SK-N-SH treated with all-trans-retinoic acid at 6 μM for 48 hours (cell line): Measurements from ENCODE around the gene CNTLN.
"Not testable (repeated sequence)": the region's sequence is repeated elsewhere in the genome, so short reads cannot be mapped to it uniquely, and the experiment has no call there.

ENCODE experiments used
- ATAC-seq: fragments of 200-7000 bp; cut with Tn5 transposase; 3 replicates; pipeline ENCODE4 v1.9.1; 2020; ENCODE audit warnings: mild to moderate bottlenecking, moderate library complexity
- ARNTL ChIP-seq: fragments of 450-650 bp; formaldehyde crosslinking; IDR thresholded peaks from 2 replicates; pipeline ENCODE4 v1.5.0; 2020; ENCODE audit warnings: low read depth, mild to moderate bottlenecking, moderate library complexity, borderline replicate concordance
- CREB5 ChIP-seq: fragments of 250-450 bp; sonication (Bioruptor Pico); IDR thresholded peaks from 2 replicates; pipeline ENCODE4 v1.5.1; 2020; ENCODE audit warnings: low read depth, mild to moderate bottlenecking, moderate library complexity
- CSDC2 ChIP-seq: fragments of 250-450 bp; sonication (Bioruptor Pico); IDR thresholded peaks from 2 replicates; pipeline ENCODE4 v1.5.0; 2020; ENCODE audit warnings: mild to moderate bottlenecking, moderate library complexity
- ESRRG ChIP-seq: fragments of 250-450 bp; sonication (Bioruptor Pico); IDR thresholded peaks from 2 replicates; pipeline ENCODE4 v1.6.1; 2021; ENCODE audit warnings: mild to moderate bottlenecking
- GLIS3 ChIP-seq: fragments of 250-450 bp; sonication (Bioruptor Pico); IDR thresholded peaks from 2 replicates; pipeline ENCODE4 v1.5.0; 2020; ENCODE audit warnings: mild to moderate bottlenecking, moderate library complexity
- ISL1 ChIP-seq: fragments of 250-450 bp; sonication (Bioruptor Pico); IDR thresholded peaks from 2 replicates; pipeline ENCODE4 v2.1.2; 2022; ENCODE audit warnings: mild to moderate bottlenecking, moderate library complexity
- OSR1 ChIP-seq: fragments of 250-450 bp; sonication (Bioruptor Pico); IDR thresholded peaks from 2 replicates; pipeline ENCODE4 v1.8.0; 2022; ENCODE audit warnings: moderate library complexity, mild to moderate bottlenecking, inconsistent platforms
- PPARA ChIP-seq: fragments of 250-450 bp; sonication (Bioruptor Pico); IDR thresholded peaks from 2 replicates; pipeline ENCODE4 v1.5.0; 2020; ENCODE audit warnings: mild to moderate bottlenecking, borderline replicate concordance
- RARB ChIP-seq: fragments of 250-450 bp; sonication (Bioruptor Pico); IDR thresholded peaks from 2 replicates; pipeline ENCODE4 v1.8.0; 2021; ENCODE audit warnings: mild to moderate bottlenecking, moderate library complexity
- SNAI2 ChIP-seq: fragments of 250-450 bp; sonication (Bioruptor Pico); IDR thresholded peaks from 2 replicates; pipeline ENCODE4 v1.5.0; 2020; ENCODE audit warnings: mild to moderate bottlenecking, moderate library complexity
- TCF4 ChIP-seq: fragments of 250-450 bp; sonication (Bioruptor Pico); IDR thresholded peaks from 2 replicates; pipeline ENCODE4 v1.8.0; 2021; ENCODE audit warnings: mild to moderate bottlenecking, moderate library complexity, borderline replicate concordance
- TOX ChIP-seq: fragments of 250-450 bp; sonication (Bioruptor Pico); IDR thresholded peaks from 2 replicates; pipeline ENCODE4 v1.8.0; 2021; ENCODE audit warnings: mild to moderate bottlenecking, moderate library complexity, borderline replicate concordance
- TSHZ2 ChIP-seq: fragments of 250-450 bp; sonication (Bioruptor Pico); IDR thresholded peaks from 2 replicates; pipeline ENCODE4 v1.5.0; 2020; ENCODE audit warnings: mild to moderate bottlenecking, moderate library complexity
- ZC3H10 ChIP-seq: fragments of 250-450 bp; sonication (Bioruptor Pico); IDR thresholded peaks from 2 replicates; pipeline ENCODE4 v1.5.1; 2021; ENCODE audit warnings: mild to moderate bottlenecking, moderate library complexity
- ZFP3 ChIP-seq: fragments of 250-450 bp; sonication (Bioruptor Pico); IDR thresholded peaks from 2 replicates; pipeline ENCODE4 v1.5.0; 2020; ENCODE audit warnings: mild to moderate bottlenecking, moderate library complexity
- ZFP30 ChIP-seq: fragments of 450-650 bp; formaldehyde crosslinking; IDR thresholded peaks from 2 replicates; pipeline ENCODE4 v1.5.0; 2022; ENCODE audit warnings: mild to moderate bottlenecking, moderate library complexity
- ZNF565 ChIP-seq: fragments of 450-650 bp; formaldehyde crosslinking; conservative IDR thresholded peaks from 2 replicates; pipeline ENCODE4 v1.5.0; 2020; ENCODE audit warnings: low read depth, mild to moderate bottlenecking, moderate library complexity
- ZNF70 ChIP-seq: fragments of 450-650 bp; formaldehyde crosslinking; IDR thresholded peaks from 2 replicates; pipeline ENCODE4 v1.5.0; 2020; ENCODE audit warnings: mild to moderate bottlenecking, moderate library complexity
- ZNF8 ChIP-seq: fragments of 450-650 bp; formaldehyde crosslinking; IDR thresholded peaks from 2 replicates; pipeline ENCODE4 v1.5.0; 2020; ENCODE audit warnings: mild to moderate bottlenecking, moderate library complexity
- TF ChIP-seq, protein P1 (sequence below): fragments of 250-450 bp; sonication (Bioruptor Pico); IDR thresholded peaks from 2 replicates; pipeline ENCODE4 v1.5.1; 2021; ENCODE audit warnings: mild to moderate bottlenecking, moderate library complexity
- TF ChIP-seq, protein P2 (sequence below): fragments of 250-450 bp; sonication (Bioruptor Pico); IDR thresholded peaks from 2 replicates; pipeline ENCODE4 v1.8.0; 2021; ENCODE audit warnings: low read depth, mild to moderate bottlenecking, moderate library complexity, borderline replicate concordance

CNTLN gene

GRCh38 chr9:17437813-17438212 is 303.0 kb downstream of the CNTLN start:
- TF ChIP-seq TOX (CRISPR knock-in tag), result no peak
- no peak for TF ChIP-seq GLIS3 (CRISPR knock-in tag)
- TF ChIP-seq ZFP3 (CRISPR knock-in tag), result no peak
- no peak for TF ChIP-seq OSR1
- no peak for ATAC-seq

DNA sequence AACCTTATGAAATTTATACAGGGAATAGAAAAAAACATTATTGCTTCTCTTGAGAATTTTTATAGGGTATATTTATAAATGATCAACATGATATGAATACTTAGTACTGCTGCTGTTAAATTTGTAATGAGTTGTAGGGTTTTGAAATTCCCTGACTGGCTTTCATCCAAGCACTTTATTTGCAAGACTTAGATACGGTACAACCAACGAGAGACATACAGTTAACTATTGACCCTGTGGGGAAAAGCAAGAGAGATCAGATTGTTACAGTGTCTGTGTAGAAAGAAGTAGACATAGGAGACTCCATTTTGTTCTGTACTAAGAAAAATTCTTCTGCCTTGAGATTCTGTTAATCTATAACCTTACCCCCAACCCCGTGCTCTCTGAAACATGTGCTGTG is 310.3 kb downstream of the CNTLN start:
- not testable (repeated sequence) for ATAC-seq

DNA sequence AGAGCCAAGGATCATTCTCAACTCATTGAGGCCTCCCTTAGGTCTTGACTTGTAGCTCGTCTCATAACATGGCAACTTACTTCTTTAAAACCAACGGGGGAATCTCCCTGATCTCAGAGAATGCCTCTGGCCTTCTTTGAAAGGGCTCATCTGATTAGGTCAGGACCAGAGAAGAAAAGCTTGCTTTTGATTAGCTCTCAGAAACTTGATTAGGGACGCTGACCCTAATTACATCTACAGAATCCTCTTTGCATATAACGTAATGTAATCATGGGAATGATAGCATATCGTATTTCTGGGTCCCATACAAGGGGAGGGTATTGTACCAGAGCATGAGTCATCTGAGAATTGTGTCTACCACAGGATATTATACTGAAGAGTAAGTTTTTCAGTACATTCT is 318.9 kb downstream of the CNTLN start:
- TF ChIP-seq GLIS3 (CRISPR knock-in tag), result no peak
- no peak for TF ChIP-seq PPARA
- TF ChIP-seq CSDC2 (CRISPR knock-in tag), result no peak
- TF ChIP-seq TSHZ2 (CRISPR knock-in tag), result no peak
- TF ChIP-seq, protein P1, sequence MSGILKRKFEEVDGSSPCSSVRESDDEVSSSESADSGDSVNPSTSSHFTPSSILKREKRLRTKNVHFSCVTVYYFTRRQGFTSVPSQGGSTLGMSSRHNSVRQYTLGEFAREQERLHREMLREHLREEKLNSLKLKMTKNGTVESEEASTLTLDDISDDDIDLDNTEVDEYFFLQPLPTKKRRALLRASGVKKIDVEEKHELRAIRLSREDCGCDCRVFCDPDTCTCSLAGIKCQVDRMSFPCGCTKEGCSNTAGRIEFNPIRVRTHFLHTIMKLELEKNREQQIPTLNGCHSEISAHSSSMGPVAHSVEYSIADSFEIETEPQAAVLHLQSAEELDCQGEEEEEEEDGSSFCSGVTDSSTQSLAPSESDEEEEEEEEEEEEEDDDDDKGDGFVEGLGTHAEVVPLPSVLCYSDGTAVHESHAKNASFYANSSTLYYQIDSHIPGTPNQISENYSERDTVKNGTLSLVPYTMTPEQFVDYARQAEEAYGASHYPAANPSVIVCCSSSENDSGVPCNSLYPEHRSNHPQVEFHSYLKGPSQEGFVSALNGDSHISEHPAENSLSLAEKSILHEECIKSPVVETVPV, result no peak
- TF ChIP-seq ZFP30, result no peak
- no peak for TF ChIP-seq ZFP3 (CRISPR knock-in tag)
- TF ChIP-seq ARNTL, result no peak
- TF ChIP-seq RARB (CRISPR knock-in tag), result no peak
- TF ChIP-seq ESRRG (CRISPR knock-in tag), result no peak
- TF ChIP-seq CREB5, result no peak
- no peak for TF ChIP-seq ZNF8 (CRISPR knock-in tag)
- TF ChIP-seq, all 23 proteins: peak for 0
- no peak for ATAC-seq

DNA sequence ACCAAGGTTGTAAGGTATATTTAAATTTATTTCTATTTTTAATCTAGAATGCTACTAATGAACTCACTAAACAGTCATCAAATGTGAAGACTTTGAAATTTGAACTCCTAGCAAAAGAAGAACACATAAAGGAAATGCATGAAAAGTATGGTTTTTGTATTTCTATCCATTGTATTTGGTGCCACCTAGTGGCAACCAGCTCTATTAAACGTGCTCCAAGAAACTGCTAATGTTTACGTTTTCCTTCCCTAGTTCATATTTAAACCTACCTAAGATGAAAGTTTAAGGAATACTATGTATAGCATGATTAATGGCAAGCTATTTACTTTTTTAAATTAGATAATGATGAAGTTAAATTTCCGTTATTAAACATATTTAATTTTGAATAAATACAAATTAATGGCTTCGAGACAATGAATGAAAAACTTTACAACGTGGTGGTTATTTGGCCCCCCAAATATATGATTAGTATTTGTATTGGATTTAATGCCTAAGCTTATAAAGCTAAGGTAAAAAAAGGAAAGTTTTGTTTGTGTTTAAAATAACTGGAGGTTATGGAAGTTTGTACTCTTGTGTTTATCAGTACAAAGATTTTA is 328.1 kb downstream of the CNTLN start:
- peak; percentile 76 for ATAC-seq
- no peak for TF ChIP-seq ZFP30
- no peak for TF ChIP-seq TOX (CRISPR knock-in tag)
- TF ChIP-seq CSDC2 (CRISPR knock-in tag), result no peak
- TF ChIP-seq ZNF8 (CRISPR knock-in tag), result no peak
- TF ChIP-seq ARNTL, result no peak
- TF ChIP-seq OSR1, result no peak
- TF ChIP-seq ZNF70 (CRISPR knock-in tag), result no peak
- no peak for TF ChIP-seq SNAI2 (CRISPR knock-in tag)
- TF ChIP-seq, protein P2, sequence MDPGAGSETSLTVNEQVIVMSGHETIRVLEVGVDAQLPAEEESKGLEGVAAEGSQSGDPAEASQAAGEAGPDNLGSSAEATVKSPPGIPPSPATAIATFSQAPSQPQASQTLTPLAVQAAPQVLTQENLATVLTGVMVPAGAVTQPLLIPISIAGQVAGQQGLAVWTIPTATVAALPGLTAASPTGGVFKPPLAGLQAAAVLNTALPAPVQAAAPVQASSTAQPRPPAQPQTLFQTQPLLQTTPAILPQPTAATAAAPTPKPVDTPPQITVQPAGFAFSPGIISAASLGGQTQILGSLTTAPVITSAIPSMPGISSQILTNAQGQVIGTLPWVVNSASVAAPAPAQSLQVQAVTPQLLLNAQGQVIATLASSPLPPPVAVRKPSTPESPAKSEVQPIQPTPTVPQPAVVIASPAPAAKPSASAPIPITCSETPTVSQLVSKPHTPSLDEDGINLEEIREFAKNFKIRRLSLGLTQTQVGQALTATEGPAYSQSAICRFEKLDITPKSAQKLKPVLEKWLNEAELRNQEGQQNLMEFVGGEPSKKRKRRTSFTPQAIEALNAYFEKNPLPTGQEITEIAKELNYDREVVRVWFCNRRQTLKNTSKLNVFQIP (CRISPR knock-in tag), result no peak
- no peak for TF ChIP-seq ZFP3 (CRISPR knock-in tag)
- no peak for TF ChIP-seq RARB (CRISPR knock-in tag)

DNA sequence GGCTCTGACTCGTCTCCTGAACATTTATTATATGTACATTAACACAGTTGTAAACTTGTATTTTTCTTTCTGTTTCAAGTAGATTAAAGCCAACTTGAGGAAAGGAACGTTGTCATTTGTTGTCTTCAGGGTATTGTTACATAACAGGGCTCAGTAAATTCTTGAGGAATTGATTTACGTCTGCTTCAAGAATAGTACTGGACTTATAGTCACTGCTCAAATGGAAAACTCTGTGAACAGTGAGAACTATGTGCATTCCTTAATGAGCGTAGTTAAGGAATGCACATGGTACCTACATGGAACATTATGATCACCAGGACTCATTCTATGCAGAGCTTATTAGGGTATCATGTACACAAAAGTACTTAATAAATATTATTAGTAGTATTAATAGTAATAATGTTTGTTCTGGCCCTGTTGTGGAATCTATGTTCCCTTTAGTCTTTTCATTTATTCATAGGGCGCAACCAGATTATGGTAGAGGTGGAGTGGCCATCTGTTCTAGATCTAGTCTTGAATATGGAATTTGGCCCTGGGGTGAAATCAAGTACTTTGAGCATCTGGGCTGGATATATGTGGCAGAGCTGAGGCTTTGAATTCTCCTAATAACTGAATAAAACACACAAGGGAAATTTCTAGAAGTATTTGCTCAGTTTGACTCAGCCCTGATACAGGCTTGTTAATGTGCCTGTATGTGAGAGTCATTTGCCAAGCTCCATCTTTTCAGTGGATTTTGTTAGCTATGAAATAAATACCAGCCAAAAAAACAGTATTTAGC is 335.4 kb downstream of the CNTLN start:
- ATAC-seq, result no peak
- TF ChIP-seq ZNF565, result no peak
- no peak for TF ChIP-seq ZNF8 (CRISPR knock-in tag)
- no peak for TF ChIP-seq CREB5
- TF ChIP-seq, protein P1, result no peak
- no peak for TF ChIP-seq ISL1 (CRISPR knock-in tag)
- no peak for TF ChIP-seq ZFP3 (CRISPR knock-in tag)
- TF ChIP-seq ZC3H10 (CRISPR knock-in tag), result no peak
- no peak for TF ChIP-seq TOX (CRISPR knock-in tag)
- no peak for TF ChIP-seq ZFP30
- TF ChIP-seq, protein P2 (CRISPR knock-in tag), result no peak
- no peak for TF ChIP-seq CSDC2 (CRISPR knock-in tag)
- TF ChIP-seq TCF4 (CRISPR knock-in tag), result no peak
- no peak for TF ChIP-seq ESRRG (CRISPR knock-in tag)
- TF ChIP-seq ZNF70 (CRISPR knock-in tag), result no peak
- TF ChIP-seq RARB (CRISPR knock-in tag), result no peak
